Upper lobe of left lung (tissue), 4 donors: ENCODE data around the gene ITPK1.

Source experiments
- CTCF ChIP-seq, 6 experiments: fragments of 450-650 bp in 4 of 6; fragments of 200-600 bp in 2 of 6; sonication (generic) in 2 of 6; IDR thresholded peaks; one replicate each; pipeline ENCODE4 v1.5.1; 2016 to 2019; ENCODE audit warnings: antibody characterized with exemption in 6 of 6
- POLR2A ChIP-seq, 4 donors: fragments of 450-650 bp; IDR thresholded peaks; one replicate each; pipeline ENCODE4 v1.5.1; 2016 to 2017; ENCODE audit warnings: antibody characterized with exemption in 4 of 4, mild to moderate bottlenecking in 2 of 4
- POLR2AphosphoS5 ChIP-seq, 2 donors: sonication (generic); formaldehyde crosslinking; IDR thresholded peaks; one replicate each; pipeline ENCODE4 v1.5.1; 2017; ENCODE audit warnings: antibody characterized with exemption in 2 of 2

GRCh38 chr14:92887157-92887556 lies 228.6 kb downstream of the ITPK1 start:
- no peak for TF ChIP-seq CTCF (IDR thresholded peaks at IDR 0.05)
- no peak for TF ChIP-seq POLR2AphosphoS5 (IDR thresholded peaks at IDR 0.05)
- TF ChIP-seq POLR2A (IDR thresholded peaks at IDR 0.05), result no peak
